Testis (tissue), 3 donors: ENCODE results near the gene SLC34A3. TPM values are rescaled to one million over a fixed set of nuclear protein-coding genes. Genes with fewer than 3 reads are reported as not detected.
"Not testable (repeated sequence)": the region's sequence is repeated elsewhere in the genome, so short reads cannot be mapped to it uniquely, and the experiment has no call there.

Source experiments
- DNase-seq: peaks from one replicate; pipeline ENCODE4 v3.0.0-alpha.2; 2019
- H3K27ac ChIP-seq, 2 donors: fragments of 200-600 bp; sonication (generic); one replicate each; pipeline ENCODE4 v1.5.1; 2019
- H3K27me3 ChIP-seq: fragments of 200-600 bp; sonication (generic); one replicate; pipeline ENCODE4 v1.5.1; 2019
- H3K36me3 ChIP-seq: fragments of 200-600 bp; sonication (generic); one replicate; pipeline ENCODE4 v1.5.1; 2017; ENCODE audit warnings: low read depth; ENCODE audit errors: missing control alignments
- H3K4me1 ChIP-seq: fragments of 200-600 bp; sonication (generic); one replicate; pipeline ENCODE4 v1.5.1; 2019
- H3K4me3 ChIP-seq, 2 donors: fragments of 200-600 bp; sonication (generic); one replicate each; pipeline ENCODE4 v1.5.1; 2017 to 2019
- H3K9me3 ChIP-seq: fragments of 200-600 bp; sonication (generic); one replicate; pipeline ENCODE4 v1.5.1; 2017
- POLR2A ChIP-seq: fragments of 450-650 bp; IDR thresholded peaks from one replicate; pipeline ENCODE4 v1.6.1; 2017; ENCODE audit warnings: antibody characterized with exemption, mild to moderate bottlenecking, moderate library complexity
- WGBS, 2 donors: methylation state at CpG; one replicate each; pipeline ENCODE4 v1.1.5; 2018; 5-methylcytosine and 5-hydroxymethylcytosine counted together
- intact Hi-C: fragments of 100-400 bp; cut with DNase I; formaldehyde crosslinking; loops from one replicate; pipeline ENCODE4 v1.15.1; 2023; ENCODE audit warnings: low total_unique reads
- polyA plus RNA-seq: library from polyadenylated mRNA; stranded (reverse); fragments of 350-450 nt; fragmentation: Illumina TruSeq; extraction: RNeasy Lipid Tissue Mini Kit (QIAGEN cat#74804); gene quantifications from one replicate; pipeline ENCODE4 v1.2.3, GENCODE V29; 2014; ENCODE audit warnings: low read depth, low replicate concordance; ENCODE audit not compliant: insufficient read depth
- total RNA-seq, 2 donors: library from RNA; depleted of rRNA; stranded (reverse); fragments of >200 nt; gene quantifications; one replicate each; pipeline ENCODE4 v1.2.3, GENCODE V29; 2016
- TF ChIP-seq, protein P1 (sequence below), 3 experiments: fragments of 450-650 bp in 2 of 3; fragments of 200-600 bp in 1 of 3; sonication (generic) in 1 of 3; IDR thresholded peaks; one replicate each; pipeline ENCODE4 v1.5.1; 2016 to 2019; ENCODE audit warnings: antibody characterized with exemption in 3 of 3, mild to moderate bottlenecking in 2 of 3, moderate library complexity in 1 of 3

Gene SLC34A3
- total and polyA plus RNA-seq, 3 donors from 2014 or later, result 0.15 to 0.25 (median 0.24) TPM

GRCh38 chr9:137240318-137240840, 9.7 kb downstream of the SLC34A3 start:
- peak overlapping the region; percentile 80 to 93 for H3K27ac ChIP-seq
- H3K36me3 ChIP-seq, result no peaks in the 10 kb centered on the region
- TF ChIP-seq, protein P1, sequence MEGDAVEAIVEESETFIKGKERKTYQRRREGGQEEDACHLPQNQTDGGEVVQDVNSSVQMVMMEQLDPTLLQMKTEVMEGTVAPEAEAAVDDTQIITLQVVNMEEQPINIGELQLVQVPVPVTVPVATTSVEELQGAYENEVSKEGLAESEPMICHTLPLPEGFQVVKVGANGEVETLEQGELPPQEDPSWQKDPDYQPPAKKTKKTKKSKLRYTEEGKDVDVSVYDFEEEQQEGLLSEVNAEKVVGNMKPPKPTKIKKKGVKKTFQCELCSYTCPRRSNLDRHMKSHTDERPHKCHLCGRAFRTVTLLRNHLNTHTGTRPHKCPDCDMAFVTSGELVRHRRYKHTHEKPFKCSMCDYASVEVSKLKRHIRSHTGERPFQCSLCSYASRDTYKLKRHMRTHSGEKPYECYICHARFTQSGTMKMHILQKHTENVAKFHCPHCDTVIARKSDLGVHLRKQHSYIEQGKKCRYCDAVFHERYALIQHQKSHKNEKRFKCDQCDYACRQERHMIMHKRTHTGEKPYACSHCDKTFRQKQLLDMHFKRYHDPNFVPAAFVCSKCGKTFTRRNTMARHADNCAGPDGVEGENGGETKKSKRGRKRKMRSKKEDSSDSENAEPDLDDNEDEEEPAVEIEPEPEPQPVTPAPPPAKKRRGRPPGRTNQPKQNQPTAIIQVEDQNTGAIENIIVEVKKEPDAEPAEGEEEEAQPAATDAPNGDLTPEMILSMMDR (IDR thresholded peaks at IDR 0.05), result no peak
- no peak for TF ChIP-seq POLR2A
- intact Hi-C loops, result no loop called here
- peaks cover 45% of the 10 kb centered on the region for H3K4me1 ChIP-seq
- H3K4me3 ChIP-seq, result peak overlapping the region; percentile 70 to 82
- no peaks in the 10 kb centered on the region for H3K27me3 ChIP-seq
- DNase-seq, result peak; percentile 80
- WGBS, 2 donors, result 0 to 1% methylated on average over 2 to 41 of the region's 58 CpGs
- H3K9me3 ChIP-seq, result no peaks in the 10 kb centered on the region

- Histone ChIP-seq H3K27me3 (no peaks in the 10 kb centered on the region), H3K4me1 (peaks cover 45% of the 10 kb centered on the region), H3K36me3 (no peaks in the 10 kb centered on the region), H3K27ac (peak within 1 kb of the TSS; percentile 80 to 94), H3K4me3 (peak within 1 kb of the TSS; percentile 88 to 90), H3K9me3 (no peaks in the 10 kb centered on the region)
- 0% methylated on average over 24 to 60 of the region's 67 CpGs for WGBS, 2 donors
- peak; percentile 100 for DNase-seq
- TF ChIP-seq POLR2A, result peak; percentile 52
- TF ChIP-seq, protein P1 (IDR thresholded peaks at IDR 0.05), result peak in 1 of 3 experiments; percentile 10
- intact Hi-C loops, result no loop called here
These were observed 10.3 kb downstream of the SLC34A3 start, which contains the start of gene TUBB4B for GRCh38 chr9:137240841-137241489. Gene TUBB4B, plus strand, starts transcription at chr9:137241287. Its CDS starts 74 bp downstream, at chr9:137241361.

DNA sequence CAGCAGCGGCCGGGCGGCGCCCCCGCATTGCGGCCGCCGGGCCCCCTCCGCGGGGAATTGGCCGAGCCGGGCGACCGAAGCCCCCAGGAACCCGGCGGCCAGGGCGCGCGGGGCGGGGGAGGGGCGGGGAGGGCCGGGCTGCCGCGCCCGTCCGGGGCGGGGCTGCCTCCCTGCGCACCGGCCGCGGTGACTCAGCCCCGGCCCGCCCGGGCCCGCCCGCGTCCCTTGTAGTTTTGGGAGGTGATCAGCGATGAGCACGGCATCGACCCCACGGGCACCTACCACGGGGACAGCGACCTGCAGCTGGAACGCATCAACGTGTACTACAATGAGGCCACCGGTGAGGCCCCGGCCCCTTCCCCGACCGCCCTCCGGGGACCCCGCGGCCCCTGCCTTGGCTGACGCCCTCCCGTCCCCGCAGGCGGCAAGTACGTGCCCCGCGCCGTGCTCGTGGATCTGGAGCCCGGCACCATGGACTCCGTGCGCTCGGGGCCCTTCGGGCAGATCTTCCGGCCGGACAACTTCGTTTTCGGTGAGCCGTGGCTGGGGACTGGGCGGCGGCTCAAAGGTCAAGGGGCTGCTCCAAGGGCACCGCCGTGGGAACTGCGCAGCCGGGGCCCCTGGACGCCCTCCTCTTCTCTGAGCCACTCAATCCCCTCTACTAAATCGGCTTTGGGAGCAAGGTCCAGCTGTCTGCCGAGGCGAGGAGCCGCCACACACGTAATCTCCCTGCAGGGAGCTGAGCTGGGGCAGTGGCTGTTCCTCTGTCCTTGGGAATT, 11.0 kb downstream of the SLC34A3 start:
- Histone ChIP-seq H3K27ac (peak overlapping the region; percentile 44 to 94), H3K4me3 (peak overlapping the region; percentile 88 to 90), H3K4me1 (peaks cover 38% of the 10 kb centered on the region), H3K9me3 (no peaks in the 10 kb centered on the region), H3K27me3 (no peaks in the 10 kb centered on the region), H3K36me3 (no peaks in the 10 kb centered on the region)
- WGBS, 2 donors, result 1% methylated on average over 60 of the region's 83 CpGs; no CpG with 5 or more reads in 1 of the 2 donors
- intact Hi-C loops, result no loop called here
- DNase-seq, result no peak
- no peak for TF ChIP-seq POLR2A
- TF ChIP-seq, protein P1 (IDR thresholded peaks at IDR 0.05), result no peak

GRCh38 chr9:137242269-137243203, 11.8 kb downstream of the SLC34A3 start:
- H3K4me3 ChIP-seq, result peak overlapping the region; percentile 88 to 90
- intact Hi-C loops, result no loop called here
- peaks cover 37% of the 10 kb centered on the region for H3K4me1 ChIP-seq
- peak overlapping the region; percentile 44 to 94 for H3K27ac ChIP-seq
- no peaks in the 10 kb centered on the region for H3K36me3 ChIP-seq
- WGBS, 2 donors, result 65 to 72% methylated on average over 19 to 36 of the region's 36 CpGs
- H3K27me3 ChIP-seq, result no peaks in the 10 kb centered on the region
- no peaks in the 10 kb centered on the region for H3K9me3 ChIP-seq
- DNase-seq, result no peak
- TF ChIP-seq, protein P1 (IDR thresholded peaks at IDR 0.05), result no peak
- TF ChIP-seq POLR2A, result no peak

DNA sequence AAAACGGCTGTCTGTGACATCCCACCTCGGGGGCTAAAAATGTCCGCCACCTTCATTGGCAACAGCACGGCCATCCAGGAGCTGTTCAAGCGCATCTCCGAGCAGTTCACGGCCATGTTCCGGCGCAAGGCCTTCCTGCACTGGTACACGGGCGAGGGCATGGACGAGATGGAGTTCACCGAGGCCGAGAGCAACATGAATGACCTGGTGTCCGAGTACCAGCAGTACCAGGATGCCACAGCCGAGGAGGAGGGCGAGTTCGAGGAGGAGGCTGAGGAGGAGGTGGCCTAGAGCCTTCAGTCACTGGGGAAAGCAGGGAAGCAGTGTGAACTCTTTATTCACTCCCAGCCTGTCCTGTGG, 12.5 kb downstream of the SLC34A3 start:
- DNase-seq, H3K9me3 ChIP-seq, H3K27me3 ChIP-seq, H3K36me3 ChIP-seq, H3K4me3 ChIP-seq, intact Hi-C loops, H3K27ac ChIP-seq: not testable (repeated sequence)
- 86 to 88% methylated on average over 15 to 18 of the region's 18 CpGs for WGBS, 2 donors
- peaks cover 35% of the 10 kb centered on the region for H3K4me1 ChIP-seq
